Embryonic facial prominence (tissue), 1 donor: Measurements from ENCODE around the gene AK5.
"Not testable (repeated sequence)": the region's sequence is repeated elsewhere in the genome, so short reads cannot be mapped to it uniquely, and the experiment has no call there.

Source experiments
- DNase-seq: peaks from one replicate; pipeline ENCODE4 v3.0.0-alpha.2; 2016; ENCODE audit errors: extremely low spot score

The AK5 gene

DNA sequence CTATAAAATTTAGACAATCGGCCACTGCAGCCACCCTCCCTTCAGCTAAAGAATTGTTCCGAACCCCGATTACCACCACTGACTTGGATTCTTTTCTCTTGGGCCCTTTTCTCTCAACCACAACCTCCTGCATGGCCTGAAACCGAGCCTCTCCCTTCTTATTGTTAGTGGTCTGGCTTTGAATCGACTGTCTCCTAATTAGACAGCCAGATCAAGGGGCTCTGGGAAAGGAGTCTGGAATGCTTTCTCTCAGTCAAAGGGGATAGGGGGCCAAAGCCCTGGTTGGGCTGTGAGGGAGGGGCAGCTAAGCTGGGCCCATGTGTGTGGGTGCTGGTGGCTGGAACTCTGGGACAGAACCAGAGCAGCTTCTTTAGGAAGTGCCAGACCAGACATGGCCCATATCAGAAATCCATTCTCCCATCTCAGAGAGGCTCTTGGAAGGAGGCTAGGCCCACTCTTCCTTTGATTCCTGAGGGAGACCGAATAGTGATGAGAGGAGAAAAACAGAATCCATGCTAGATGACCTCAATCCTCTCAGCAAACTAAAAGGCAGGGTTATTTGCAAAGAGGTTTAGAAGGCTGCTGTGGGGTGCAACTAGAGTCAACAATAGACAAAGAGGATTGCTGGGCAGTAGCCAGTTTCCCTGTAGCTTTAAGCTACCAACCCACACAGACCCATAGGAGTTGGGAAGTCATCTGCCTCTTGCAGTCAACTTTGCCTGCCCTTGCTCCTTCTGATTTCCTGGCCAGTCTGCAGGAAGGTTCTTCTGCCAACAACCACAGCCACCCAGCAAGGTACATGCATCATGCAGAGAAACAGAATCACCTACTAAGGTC is 117.6 kb downstream of the AK5 start:
- no peak for DNase-seq

DNA sequence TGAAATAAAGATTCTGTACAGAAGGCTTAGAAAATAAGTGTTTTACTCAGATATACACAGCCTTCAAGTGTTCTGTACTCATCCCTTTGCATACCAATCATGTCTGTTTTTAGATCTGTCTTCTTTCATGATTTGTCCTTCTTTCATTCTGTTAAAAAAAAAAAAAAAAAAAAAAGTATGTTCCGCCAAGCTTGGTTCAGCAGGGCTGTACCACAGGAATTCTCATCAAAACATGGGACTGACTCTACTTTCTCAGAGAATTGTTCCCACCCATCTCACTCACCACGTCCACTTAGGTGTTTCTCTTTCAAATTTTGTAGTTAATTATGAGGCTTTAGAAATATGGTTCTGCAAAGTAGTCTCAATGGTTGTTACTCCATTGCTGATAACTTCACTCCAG is 119.0 kb downstream of the AK5 start:
- DNase-seq: no peak

DNA sequence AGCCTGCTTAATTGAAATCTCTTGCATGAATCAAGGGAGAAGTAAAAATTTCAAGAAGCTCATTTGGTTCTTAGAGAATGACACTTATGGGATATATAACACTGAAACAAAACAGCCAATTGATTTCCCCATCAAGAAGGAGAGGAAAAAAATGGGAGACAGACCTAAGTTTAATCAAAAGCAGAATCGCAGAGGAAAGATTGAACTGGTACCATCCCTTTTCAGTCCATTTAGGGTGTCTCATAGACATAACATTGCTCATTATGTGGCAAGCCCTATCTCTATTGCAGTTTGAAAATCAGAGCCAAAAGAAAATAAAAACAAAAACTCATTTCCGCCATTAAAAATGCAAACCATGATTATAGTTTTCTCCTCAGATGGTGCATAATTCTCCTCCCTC is 119.6 kb downstream of the AK5 start:
- DNase-seq: no peak

DNA sequence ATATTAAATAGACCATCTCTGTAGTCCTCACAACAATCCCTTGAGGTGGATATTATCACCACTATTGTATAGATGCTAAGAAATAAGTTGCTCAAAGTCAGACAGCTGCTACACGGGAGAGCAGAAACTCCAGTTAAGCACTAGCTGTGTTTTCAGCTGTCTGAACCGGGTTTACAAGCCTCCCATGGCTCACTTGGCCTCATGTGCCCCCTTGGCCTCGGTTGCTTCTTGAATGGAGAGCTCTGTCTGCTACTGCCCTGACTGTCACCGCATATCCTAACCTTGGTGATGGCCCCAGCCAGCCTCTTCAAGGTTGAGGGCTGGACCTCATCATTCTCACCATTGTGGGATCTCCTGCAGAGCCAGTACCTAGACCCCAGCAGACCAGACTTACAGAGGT is 123.4 kb downstream of the AK5 start:
- no peak for DNase-seq

DNA sequence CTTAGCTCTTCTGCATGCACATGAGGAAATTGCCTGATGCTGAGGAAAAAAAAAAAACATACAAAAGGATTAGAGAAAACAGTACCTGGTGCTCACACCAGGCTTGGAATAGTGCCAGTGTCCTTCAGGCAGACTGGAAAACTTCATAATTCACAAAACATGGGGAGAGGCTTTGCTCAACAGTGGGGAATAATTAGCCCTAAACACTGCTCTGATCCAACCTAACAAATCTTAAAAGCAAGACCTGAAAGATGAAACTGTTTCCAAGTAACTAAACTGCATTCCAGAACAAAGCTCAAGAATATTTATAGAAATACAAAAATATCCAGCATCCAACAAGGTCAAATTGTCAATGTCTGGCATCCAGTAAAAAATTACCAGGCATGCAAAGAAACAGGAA is 124.8 kb downstream of the AK5 start:
- no peak for DNase-seq

DNA sequence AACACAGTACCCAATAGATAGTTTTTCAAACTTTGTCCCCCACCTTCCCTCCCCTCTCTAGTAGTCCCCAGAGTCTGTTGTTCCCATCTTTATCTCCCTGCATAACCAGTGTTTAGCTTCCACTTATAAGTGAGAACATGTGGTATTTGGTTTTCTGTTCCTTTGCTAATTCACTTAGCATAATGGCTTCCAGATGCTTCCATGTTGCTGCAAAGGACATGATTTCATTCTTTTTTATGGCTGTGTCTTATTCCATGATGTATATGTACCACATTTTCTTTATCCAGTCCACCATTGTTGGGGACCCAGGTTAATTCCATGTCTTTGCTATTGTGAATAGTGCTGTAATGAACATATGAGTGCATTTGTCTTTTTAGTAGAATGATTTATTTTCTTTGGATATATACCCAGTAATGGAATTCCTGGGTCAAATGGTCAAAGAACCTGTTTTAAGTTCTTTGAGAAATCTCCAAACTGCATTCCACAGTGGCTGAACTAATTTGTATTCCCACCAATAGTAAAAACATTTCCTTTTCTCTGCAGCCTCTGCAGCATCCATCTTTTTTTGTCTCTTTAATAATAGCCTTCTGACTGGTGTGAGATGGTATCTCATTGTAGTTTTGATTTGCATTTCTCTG is 126.0 kb downstream of the AK5 start:
- DNase-seq: no peak

DNA sequence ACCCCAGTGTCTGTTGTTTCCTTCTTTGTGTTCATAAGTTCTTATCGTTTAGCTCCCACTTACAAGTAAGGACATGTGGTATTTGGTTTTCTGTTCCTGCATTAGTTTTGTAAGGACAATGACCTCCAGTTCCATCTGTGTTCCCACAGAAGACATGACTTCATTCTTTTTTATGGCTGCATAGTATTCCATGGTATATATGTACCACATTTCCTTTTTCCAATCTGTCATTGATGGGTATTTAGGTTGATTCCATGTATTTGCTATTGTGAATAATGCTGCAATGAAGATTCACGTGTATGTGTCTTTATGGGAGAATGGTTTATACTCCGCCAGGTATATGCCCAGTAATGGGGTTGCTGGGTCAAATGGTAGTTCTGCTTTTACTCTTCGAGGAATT is 127.1 kb downstream of the AK5 start:
- not testable (repeated sequence) for DNase-seq

DNA sequence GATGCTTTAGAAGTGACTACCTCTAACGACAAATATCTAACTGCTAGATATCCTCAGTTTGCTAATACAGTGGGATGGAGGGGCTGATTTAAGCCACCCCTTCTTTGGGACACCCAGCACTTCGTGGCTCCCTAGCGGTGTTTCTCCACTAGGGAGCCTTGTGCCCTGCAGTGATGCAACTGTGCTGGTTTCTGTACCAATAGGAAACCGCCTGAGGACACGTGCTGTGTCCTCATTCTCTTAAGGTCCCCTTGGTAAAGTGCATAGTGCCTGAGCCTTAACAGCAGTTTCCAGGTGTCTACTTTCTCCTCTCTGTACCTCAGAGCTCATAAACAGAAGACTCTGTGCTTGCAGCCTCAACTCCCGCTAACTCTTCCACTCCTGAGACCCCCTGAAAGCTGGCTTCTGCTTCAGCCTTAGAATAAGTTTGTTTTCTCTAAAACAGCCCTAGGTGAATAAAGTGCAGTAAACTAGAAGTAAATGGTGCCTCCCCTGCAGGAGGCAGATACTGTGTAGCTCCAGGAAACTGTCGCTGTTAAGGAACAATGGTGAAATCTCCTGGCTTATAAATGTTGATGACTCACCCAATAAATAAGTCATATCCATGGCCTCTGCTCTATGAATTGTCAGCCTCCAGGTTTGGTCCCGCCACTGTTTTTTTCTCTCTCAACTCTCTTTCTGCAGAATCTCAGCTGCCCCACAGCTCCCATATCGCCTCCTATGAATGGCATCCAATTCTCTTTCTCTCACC is 130.4 kb downstream of the AK5 start:
- DNase-seq: no peak

DNA sequence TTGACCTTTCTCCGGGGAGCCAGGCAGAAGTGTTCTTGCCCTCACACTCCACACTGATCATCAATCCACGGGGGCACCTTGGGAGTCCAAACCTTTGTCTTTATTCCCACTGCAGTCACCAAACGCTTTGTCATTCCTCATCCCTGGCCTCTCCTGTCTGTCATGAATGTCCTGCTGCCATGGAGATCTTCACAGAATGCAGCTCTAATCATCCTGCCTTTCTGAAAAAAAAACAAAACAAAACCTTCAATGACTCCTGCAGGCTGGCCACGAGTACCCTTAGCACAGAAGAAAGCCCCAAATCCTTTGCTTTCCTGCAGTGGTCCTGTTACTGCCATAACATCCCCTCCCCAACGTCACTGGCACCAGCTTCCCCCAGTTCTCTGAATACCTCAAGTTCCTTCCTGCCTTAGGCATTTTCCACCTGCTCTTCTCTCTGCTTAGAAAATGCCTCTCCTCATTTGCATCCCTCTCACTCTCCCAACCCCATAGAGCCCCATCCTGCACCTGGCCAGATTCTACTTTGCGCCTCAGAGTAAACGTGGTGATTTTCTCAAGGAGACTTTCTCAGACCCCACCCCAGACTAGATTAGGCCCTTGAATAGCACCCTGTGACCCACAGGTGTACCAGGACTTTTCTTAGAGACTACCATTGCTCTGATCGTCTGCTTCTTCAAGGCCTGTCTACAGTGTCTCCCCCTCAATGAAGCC is 131.2 kb downstream of the AK5 start:
- no peak for DNase-seq

DNA sequence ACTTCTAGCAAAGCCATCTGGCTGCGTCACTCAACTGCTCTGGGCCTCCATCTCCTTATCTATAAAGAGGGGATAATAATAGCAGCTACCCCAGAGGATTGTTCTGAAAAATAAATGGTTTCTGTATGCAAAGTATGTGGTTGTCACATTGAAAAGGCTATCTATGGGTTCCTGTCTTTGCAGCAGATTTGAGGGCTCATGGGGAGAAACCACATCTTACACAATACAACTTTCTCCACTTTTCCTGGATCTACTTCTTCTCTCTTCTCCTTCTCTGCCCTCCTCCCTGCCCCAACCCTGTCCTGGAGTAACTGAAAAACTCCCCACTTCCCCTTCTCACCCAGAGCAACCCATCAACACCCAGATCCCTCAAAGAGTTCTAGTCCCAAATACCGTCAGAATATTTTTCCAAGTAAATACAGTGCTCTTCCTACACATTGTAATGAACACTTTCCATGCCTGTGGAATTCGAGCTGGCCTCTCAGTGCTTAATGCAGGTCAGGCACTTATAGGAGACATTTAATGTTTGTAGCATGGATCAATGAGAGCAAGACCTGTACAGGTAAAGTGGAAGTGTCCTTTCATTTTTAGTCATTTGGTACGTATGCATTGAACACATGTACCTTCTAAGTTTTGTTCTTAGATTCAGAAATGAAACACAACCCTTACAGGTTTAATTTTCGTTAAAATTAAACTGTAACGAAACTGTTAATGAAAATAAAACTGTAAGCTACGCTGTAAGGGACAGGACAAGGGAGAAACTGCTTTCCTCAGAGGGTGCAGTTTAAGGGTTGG is 131.9 kb downstream of the AK5 start:
- DNase-seq: no peak

DNA sequence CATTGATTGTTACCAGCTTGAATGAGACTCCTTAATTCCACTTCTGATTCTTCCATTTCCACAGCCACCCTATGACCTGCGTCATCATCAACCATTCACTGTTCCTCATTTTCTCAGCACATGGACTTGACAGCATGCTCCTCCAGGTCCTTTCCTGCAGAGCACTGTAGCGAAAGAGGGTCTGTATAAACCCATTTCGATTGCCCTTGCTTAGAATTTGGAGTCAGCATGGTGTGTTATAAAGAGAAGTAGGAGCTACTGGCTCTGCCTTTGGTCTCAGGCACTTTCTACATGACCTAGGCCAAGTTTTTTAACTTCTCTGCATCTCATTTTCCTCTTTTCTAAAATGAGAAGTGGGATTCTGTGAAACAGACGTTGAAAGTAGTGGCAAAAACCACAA is 133.8 kb downstream of the AK5 start:
- DNase-seq: no peak

DNA sequence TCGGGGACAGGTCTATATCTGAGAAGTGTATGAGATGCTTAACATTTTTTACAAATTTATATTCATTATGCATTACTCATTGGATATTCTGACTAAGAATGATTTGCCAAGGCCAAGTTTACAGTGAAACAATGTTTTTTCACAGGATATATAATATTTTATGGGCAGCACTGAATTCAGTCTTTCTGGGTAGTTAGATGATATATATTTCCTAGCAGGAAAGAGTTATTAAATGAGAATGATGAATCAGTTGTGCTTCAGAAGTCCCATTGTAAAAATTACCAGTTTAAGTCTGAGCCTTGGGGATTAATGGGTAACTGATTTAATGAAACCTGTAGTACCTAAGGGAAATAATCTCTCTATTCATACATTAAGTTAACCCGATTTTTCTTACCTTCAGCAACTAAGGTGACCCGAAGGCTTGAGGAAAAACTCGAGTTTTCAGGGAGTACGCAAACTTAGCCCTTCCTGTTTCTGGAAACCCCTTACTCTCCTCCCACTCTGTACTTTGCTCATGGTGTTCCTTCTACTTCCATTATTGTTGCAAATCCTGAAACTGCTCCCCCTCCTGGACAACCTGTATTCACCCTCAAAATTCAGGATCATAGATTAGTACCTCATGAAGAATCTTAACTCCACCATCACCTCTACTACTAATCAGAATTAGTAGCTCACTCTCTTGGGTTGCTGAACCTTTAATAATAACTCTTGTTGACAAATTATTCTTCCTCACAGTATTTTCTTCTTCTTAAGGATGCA is 135.1 kb downstream of the AK5 start:
- no peak for DNase-seq

DNA sequence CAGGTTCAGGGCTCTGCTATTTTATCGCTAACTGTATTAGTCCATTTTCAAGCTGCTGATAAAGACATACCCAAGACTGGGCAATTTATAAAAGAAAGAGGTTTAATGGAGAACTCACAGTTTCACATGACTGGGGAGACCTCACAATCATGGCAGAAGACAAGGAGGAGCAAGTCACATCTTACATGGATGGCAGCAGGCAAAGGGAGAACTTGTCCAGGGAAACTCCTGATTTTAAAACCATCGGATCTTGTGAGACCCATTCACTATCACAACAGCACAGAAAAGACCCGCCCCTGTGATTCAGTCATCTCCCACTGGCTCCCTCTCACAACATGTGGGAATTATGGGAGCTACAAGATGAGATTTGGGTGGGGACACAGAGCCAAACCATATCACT is 136.2 kb downstream of the AK5 start:
- not testable (repeated sequence) for DNase-seq

DNA sequence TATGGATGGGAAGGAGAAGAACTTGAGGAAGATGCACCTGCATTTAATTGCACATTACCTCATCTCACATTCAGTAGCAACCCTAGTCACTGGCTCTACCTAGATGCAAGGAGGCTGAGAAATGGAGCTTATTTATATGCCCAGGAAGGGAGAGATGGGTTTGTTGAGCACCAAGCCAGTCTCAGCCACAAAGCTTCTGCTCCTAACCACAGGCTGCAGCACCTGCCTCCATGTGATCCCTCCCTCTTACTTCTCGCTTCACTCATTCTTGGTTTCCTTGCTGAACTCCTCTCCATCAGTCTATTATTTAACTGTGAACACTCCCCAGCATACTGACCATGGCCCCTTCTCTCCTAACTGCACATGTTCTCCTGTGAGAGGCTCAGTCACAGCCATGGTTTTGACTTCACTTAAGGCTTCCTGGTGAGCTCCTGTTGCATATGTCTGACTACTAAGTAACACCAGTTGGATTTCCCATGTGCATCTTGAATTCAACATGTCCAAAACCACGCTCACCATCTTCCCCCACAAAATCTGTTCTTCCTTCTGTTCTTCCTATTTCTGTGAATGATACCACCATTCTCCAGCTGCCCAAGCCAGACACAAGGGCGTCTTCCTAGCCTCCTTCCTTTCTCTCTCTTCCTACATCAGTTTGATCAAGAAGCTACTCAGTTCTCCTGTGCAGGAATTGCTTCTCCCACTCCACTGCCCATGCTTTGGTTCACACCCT is 139.8 kb downstream of the AK5 start:
- DNase-seq: no peak

DNA sequence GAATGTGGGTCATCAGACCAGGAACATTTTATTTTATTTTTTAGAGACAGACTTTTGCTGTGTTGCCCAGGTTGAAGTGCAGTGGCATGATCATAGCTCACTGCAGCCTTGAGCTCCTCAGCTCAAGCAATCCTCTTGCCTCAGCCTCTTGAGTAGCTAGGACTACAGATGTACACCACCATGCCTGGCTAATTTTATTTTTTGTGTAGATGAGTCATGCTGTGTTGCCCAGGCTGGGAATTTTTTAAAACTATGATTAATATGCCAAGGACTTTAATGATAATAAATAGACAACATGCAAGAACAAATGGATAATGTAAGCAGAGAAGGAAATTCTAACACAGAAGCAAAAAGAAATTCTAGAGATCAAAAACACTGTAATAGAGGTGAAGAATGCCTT is 142.4 kb downstream of the AK5 start:
- no peak for DNase-seq

DNA sequence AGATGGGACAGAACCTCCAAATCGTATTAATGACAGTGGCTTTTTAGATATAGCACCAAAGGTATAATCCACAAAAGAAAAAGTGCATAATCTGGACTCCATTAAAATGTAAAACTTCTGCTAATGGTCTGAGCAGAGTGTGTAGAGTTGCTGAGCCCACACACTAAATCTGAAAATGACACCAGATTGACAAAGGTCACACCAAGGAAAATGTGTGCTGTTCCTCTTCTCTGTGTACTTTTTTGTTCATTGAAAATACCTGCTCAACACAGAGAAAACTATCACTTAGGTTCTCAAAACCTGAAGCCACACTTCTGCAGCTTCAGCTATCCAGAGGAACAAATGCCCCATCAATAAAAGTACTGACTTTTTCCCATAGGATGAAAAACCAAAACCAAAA is 146.2 kb downstream of the AK5 start:
- no peak for DNase-seq

DNA sequence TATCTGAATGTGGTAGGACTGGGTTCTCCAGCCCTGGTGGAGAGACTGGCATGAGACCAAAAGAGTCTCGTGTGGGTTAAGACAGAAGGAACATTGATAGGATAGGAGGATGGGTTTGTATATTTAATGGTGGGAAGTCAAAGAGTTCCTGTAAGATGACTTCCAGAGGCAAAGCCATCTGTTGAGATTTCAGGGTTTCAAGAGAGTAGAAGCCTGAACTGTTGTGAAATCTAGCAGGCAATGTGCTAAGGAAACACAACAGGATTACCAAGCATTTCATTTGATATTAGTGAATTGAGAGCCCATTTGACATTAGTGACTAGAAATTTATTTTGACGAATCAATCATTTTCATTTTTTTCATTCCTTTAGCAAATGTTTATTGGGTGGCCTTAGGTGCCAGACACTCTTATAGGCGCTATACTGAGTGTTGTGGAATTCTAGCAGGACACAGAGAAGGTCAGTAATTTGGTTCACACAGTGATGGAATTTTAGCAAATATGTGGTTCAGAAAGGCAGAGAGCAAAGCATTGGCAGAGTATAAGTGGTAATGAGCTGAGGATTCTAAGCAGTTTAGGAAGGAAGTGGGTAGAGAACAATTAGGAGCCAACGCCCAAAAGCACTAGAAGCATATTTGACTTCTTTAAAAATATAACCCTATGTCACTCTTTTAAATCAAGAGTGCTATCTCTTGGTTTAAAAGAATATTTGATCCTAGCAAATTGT is 149.3 kb downstream of the AK5 start:
- DNase-seq: no peak

DNA sequence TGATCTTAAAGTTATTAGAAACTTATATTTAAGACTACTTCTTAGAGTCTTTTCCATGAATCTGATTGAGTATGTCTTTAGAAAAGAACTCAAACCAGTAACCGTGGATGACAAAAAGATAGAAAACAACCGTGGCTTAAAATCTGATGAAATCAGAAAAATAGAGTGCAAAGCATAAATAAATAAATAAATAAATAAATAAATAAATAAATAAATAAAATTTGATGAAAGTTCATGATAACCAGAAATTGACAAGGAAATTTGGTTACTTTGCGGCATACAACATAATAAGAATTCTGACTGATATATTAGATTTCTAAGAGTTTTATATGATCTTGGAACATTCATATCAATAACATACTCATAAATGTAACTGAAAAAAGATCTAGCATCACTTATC is 152.1 kb downstream of the AK5 start:
- no peak for DNase-seq

DNA sequence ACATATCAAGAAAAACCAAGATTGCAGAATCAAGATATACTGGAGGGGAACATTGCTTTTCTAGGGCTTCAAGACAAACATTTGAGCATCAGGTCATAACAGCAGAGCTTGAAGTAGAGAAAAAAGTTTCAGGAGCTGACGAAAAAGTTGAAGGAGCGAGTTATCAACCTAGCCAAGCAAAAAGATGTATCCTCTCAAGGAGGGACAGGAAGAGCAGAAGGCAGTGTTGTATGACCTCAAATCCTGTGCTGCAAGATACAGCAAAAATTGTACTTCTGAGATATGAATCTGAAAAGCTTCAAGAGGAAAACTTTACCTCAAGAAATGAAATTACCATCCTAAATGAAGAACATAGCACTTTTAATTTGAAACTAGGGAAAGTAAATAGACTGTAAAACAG is 153.1 kb downstream of the AK5 start:
- DNase-seq: no peak
